ENCODE data around the gene STX16. TPM values are rescaled to one million over a fixed set of nuclear protein-coding genes. Genes with fewer than 3 reads are reported as not detected.
A peak's percentile ranks its signal among the peaks of the same experiment; 100 is the strongest.

STX16 gene
- total and polyA plus RNA-seq, 2 of the 13 experiments (the other 11 are each of a cell fraction or from before 2014, with no cell fraction given): 28.0 to 72.7 TPM

DNA sequence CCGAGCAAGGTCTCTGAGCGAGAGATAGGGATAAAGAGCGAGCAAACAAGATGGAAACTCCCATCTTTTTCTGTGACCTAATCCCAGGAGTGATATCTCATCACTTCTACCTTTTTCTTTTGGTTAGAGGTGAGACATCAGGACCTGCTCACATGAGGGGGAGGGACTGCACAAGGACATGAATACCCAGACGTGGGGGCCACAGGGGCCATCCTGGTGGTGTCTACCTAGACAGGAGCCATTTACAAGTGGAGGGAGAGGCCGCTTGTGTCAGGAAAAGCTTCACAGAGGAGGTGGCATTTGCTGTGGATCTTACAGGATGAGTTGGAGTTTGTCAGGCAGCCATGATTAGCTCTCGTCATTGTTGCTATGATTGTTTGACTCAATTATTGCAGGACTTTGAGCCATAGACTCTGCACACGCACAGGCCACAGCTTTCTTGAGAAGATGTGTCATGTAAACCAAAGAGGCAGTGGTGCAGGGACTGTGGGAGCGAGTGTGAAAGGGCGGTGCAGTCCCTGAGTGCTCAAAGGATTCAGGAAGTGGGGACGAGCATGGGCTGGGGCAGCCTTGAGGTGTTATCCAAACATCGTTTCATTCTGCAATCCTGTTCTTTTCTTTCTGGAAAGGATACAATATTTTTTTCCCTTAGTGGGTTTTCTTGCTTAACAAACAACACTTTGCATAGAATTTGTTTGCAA, 49.2 kb downstream of the STX16 start:
- Histone ChIP-seq H2AFZ (ENCODE audit: low read length) (no peak overlapping the region), H3K36me3 (replicated peaks in 1 of 2; ENCODE audit: control insufficient read depth in 1 of 2, insufficient read depth in 2 of 2, low read length in 2 of 2) (peaks cover 20 to 33% of the 10 kb centered on the region in 2 experiments; a peak in 4 of 5 replicates), H3K9ac (ENCODE audit: insufficient read depth, low read depth, low read length) (no peak overlapping the region), H3K4me2 (ENCODE audit: low read depth, low read length) (no peak overlapping the region), H3K27ac (ENCODE audit: extremely low read length, insufficient read depth, low read length) (no peak overlapping the region), H3K79me2 (ENCODE audit: insufficient read depth, low read length) (no peaks in the 10 kb centered on the region), H3K9me3 (ENCODE audit: low read length) (no peaks in the 10 kb centered on the region), H4K20me1 (ENCODE audit: insufficient read depth, low read length) (no peaks in the 10 kb centered on the region; the same call in 1 of the 2 replicates), H3K4me1 (ENCODE audit: insufficient read depth, low read length) (no peaks in the 10 kb centered on the region), H3K4me3 (replicated peaks in 1 of 3; ENCODE audit: insufficient read depth in 1 of 3, low read depth in 2 of 3, low read length in 3 of 3) (no peak overlapping the region), H3K27me3 (ENCODE audit: control insufficient read depth in 1 of 2, insufficient read depth in 2 of 2, low read length in 2 of 2) (no peaks in the 10 kb centered on the region)
- intact Hi-C loops (cut with micrococcal nuclease; ENCODE audit: unreplicated experiment) (no loop called here), in situ Hi-C loops (cut with HindIII; ENCODE audit: extremely low pct_ligation_motif_present, low pct_unique_long_range_greater_than_20kb) (no loop called here)
- ChIA-PET POLR2A (no interaction called here), CTCF (ENCODE audit: low intra/inter-chr PET ratio, low total read pairs) (no interaction called here)
- 92% methylated on average over 11 of the region's 11 CpGs for WGBS (ENCODE audit: low lambda C conversion rate)
- FAIRE-seq (peak; percentile 12), DNase-seq (ENCODE audit: low spot score) (no peak), ATAC-seq (no peak)
- TF ChIP-seq, protein P1, sequence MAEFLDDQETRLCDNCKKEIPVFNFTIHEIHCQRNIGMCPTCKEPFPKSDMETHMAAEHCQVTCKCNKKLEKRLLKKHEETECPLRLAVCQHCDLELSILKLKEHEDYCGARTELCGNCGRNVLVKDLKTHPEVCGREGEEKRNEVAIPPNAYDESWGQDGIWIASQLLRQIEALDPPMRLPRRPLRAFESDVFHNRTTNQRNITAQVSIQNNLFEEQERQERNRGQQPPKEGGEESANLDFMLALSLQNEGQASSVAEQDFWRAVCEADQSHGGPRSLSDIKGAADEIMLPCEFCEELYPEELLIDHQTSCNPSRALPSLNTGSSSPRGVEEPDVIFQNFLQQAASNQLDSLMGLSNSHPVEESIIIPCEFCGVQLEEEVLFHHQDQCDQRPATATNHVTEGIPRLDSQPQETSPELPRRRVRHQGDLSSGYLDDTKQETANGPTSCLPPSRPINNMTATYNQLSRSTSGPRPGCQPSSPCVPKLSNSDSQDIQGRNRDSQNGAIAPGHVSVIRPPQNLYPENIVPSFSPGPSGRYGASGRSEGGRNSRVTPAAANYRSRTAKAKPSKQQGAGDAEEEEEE (CRISPR knock-in tag; IDR thresholded peaks at IDR 0.05; ENCODE audit: borderline replicate concordance): no peak
- no peak for TF ChIP-seq ZNF230 (CRISPR knock-in tag; IDR thresholded peaks at IDR 0.05)
- TF ChIP-seq, protein P2, sequence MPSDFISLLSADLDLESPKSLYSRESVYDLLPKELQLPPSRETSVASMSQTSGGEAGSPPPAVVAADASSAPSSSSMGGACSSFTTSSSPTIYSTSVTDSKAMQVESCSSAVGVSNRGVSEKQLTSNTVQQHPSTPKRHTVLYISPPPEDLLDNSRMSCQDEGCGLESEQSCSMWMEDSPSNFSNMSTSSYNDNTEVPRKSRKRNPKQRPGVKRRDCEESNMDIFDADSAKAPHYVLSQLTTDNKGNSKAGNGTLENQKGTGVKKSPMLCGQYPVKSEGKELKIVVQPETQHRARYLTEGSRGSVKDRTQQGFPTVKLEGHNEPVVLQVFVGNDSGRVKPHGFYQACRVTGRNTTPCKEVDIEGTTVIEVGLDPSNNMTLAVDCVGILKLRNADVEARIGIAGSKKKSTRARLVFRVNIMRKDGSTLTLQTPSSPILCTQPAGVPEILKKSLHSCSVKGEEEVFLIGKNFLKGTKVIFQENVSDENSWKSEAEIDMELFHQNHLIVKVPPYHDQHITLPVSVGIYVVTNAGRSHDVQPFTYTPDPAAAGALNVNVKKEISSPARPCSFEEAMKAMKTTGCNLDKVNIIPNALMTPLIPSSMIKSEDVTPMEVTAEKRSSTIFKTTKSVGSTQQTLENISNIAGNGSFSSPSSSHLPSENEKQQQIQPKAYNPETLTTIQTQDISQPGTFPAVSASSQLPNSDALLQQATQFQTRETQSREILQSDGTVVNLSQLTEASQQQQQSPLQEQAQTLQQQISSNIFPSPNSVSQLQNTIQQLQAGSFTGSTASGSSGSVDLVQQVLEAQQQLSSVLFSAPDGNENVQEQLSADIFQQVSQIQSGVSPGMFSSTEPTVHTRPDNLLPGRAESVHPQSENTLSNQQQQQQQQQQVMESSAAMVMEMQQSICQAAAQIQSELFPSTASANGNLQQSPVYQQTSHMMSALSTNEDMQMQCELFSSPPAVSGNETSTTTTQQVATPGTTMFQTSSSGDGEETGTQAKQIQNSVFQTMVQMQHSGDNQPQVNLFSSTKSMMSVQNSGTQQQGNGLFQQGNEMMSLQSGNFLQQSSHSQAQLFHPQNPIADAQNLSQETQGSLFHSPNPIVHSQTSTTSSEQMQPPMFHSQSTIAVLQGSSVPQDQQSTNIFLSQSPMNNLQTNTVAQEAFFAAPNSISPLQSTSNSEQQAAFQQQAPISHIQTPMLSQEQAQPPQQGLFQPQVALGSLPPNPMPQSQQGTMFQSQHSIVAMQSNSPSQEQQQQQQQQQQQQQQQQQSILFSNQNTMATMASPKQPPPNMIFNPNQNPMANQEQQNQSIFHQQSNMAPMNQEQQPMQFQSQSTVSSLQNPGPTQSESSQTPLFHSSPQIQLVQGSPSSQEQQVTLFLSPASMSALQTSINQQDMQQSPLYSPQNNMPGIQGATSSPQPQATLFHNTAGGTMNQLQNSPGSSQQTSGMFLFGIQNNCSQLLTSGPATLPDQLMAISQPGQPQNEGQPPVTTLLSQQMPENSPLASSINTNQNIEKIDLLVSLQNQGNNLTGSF (CRISPR knock-in tag; IDR thresholded peaks at IDR 0.05): no peak
- TF ChIP-seq BRCA1 (CRISPR knock-in tag; IDR thresholded peaks at IDR 0.05): no peak
- TF ChIP-seq, protein P3, sequence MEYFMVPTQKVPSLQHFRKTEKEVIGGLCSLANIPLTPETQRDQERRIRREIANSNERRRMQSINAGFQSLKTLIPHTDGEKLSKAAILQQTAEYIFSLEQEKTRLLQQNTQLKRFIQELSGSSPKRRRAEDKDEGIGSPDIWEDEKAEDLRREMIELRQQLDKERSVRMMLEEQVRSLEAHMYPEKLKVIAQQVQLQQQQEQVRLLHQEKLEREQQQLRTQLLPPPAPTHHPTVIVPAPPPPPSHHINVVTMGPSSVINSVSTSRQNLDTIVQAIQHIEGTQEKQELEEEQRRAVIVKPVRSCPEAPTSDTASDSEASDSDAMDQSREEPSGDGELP (IDR thresholded peaks at IDR 0.05; ENCODE audit: borderline replicate concordance, low read depth): no peak
- TF ChIP-seq, protein P4, sequence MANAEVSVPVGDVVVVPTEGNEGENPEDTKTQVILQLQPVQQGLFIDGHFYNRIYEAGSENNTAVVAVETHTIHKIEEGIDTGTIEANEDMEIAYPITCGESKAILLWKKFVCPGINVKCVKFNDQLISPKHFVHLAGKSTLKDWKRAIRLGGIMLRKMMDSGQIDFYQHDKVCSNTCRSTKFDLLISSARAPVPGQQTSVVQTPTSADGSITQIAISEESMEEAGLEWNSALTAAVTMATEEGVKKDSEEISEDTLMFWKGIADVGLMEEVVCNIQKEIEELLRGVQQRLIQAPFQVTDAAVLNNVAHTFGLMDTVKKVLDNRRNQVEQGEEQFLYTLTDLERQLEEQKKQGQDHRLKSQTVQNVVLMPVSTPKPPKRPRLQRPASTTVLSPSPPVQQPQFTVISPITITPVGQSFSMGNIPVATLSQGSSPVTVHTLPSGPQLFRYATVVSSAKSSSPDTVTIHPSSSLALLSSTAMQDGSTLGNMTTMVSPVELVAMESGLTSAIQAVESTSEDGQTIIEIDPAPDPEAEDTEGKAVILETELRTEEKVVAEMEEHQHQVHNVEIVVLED (CRISPR knock-in tag; IDR thresholded peaks at IDR 0.05; ENCODE audit: borderline replicate concordance): no peak
- no peak for TF ChIP-seq ZNF180 (CRISPR knock-in tag; IDR thresholded peaks at IDR 0.05; ENCODE audit: borderline replicate concordance, low read depth)
- TF ChIP-seq CC2D1A (CRISPR knock-in tag; IDR thresholded peaks at IDR 0.05): no peak
- TF ChIP-seq, protein P5, sequence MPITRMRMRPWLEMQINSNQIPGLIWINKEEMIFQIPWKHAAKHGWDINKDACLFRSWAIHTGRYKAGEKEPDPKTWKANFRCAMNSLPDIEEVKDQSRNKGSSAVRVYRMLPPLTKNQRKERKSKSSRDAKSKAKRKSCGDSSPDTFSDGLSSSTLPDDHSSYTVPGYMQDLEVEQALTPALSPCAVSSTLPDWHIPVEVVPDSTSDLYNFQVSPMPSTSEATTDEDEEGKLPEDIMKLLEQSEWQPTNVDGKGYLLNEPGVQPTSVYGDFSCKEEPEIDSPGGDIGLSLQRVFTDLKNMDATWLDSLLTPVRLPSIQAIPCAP (CRISPR knock-in tag; IDR thresholded peaks at IDR 0.05; ENCODE audit: low read depth): no peak
- no peak for TF ChIP-seq REXO4 (CRISPR knock-in tag; IDR thresholded peaks at IDR 0.05; ENCODE audit: borderline replicate concordance)
- no peak for TF ChIP-seq ZNF317 (CRISPR knock-in tag; IDR thresholded peaks at IDR 0.05)
- TF ChIP-seq KMT2A (CRISPR knock-in tag; IDR thresholded peaks at IDR 0.05): no peak
- TF ChIP-seq SP2 (CRISPR knock-in tag; IDR thresholded peaks at IDR 0.05): no peak
- no peak for TF ChIP-seq ZNF773 (CRISPR knock-in tag; IDR thresholded peaks at IDR 0.05; ENCODE audit: borderline replicate concordance)
- BruUV-seq (replicated peaks): no TSS peak
